Esophagus muscularis mucosa (tissue), 4 donors: ENCODE measurements around the gene TSPAN31. TPM values are rescaled to one million over a fixed set of nuclear protein-coding genes. Genes with fewer than 3 reads are reported as not detected.
A peak's percentile ranks its signal among the peaks of the same experiment; 100 is the strongest.

Experiments
- DNase-seq: peaks from one replicate; pipeline ENCODE4 v3.0.0-alpha.2; 2017; ENCODE audit errors: extremely low spot score
- H3K27ac ChIP-seq, 4 donors: fragments of 200-600 bp; sonication (generic); replicated peaks in 1 of 4; 1 replicate in 3 of 4; 2 replicates in 1 of 4; pipeline ENCODE4 v1.5.1; 2016 to 2019; ENCODE audit warnings: mild to moderate bottlenecking in 1 of 4
- H3K27me3 ChIP-seq, 4 donors: fragments of 200-600 bp; sonication (generic); one replicate each; pipeline versions ENCODE4 v1.5.1 to v1.6.0; 2016 to 2019
- H3K36me3 ChIP-seq, 4 donors: fragments of 200-600 bp; sonication (generic); one replicate each; pipeline ENCODE4 v1.5.1; 2016 to 2019
- H3K4me1 ChIP-seq, 4 donors: fragments of 200-600 bp; sonication (generic); one replicate each; pipeline ENCODE4 v1.5.1; 2016 to 2019
- H3K4me3 ChIP-seq, 4 donors: fragments of 200-600 bp; sonication (generic); 1 replicate in 2 of 4; 2 replicates in 2 of 4; pipeline ENCODE4 v1.5.1; 2016 to 2019; ENCODE audit warnings: mild to moderate bottlenecking in 4 of 4, moderate library complexity in 1 of 4
- H3K9me3 ChIP-seq, 4 donors: fragments of 200-600 bp; sonication (generic); 1 replicate in 3 of 4; 2 replicates in 1 of 4; pipeline ENCODE4 v1.5.1; 2016 to 2019
- EP300 ChIP-seq: sonication (generic); formaldehyde crosslinking; IDR thresholded peaks from one replicate; pipeline ENCODE4 v1.6.1; 2017; ENCODE audit warnings: antibody characterized with exemption
- POLR2A ChIP-seq: fragments of 450-650 bp; IDR thresholded peaks from one replicate; pipeline ENCODE4 v1.6.1; 2017; ENCODE audit warnings: antibody characterized with exemption, moderate library complexity, mild to moderate bottlenecking, low read depth
- POLR2AphosphoS5 ChIP-seq, 2 donors: sonication (generic); formaldehyde crosslinking; IDR thresholded peaks; one replicate each; pipeline ENCODE4 v1.6.1; 2017; ENCODE audit warnings: antibody characterized with exemption in 2 of 2
- WGBS: methylation state at CpG from one replicate; pipeline ENCODE4 v1.1.5; 2018; 5-methylcytosine and 5-hydroxymethylcytosine counted together
- intact Hi-C: fragments of 100-400 bp; cut with DNase I; formaldehyde crosslinking; loops from one replicate; pipeline ENCODE4 v1.15.1; 2023
- total RNA-seq, 4 donors: library from RNA; depleted of rRNA; stranded (reverse); fragments of >200 nt; gene quantifications; one replicate each; pipeline versions ENCODE4 v1.1.0 to v1.2.1, GENCODE V29; 2016
- TF ChIP-seq, protein P1 (sequence below), 3 experiments: fragments of 200-600 bp in 2 of 3; fragments of 450-650 bp in 1 of 3; sonication (generic) in 2 of 3; IDR thresholded peaks; one replicate each; pipeline ENCODE4 v1.5.1; 2017 to 2019; ENCODE audit warnings: antibody characterized with exemption in 3 of 3, mild to moderate bottlenecking in 2 of 3, moderate library complexity in 1 of 3

Gene TSPAN31
- total RNA-seq, 4 donors from 2014 or later, result 34.3 to 45.1 (median 42.1) TPM

- WGBS, result 2% methylated on average over 20 of the region's 45 CpGs
- peak; percentile 98 for DNase-seq
- Histone ChIP-seq H3K4me3 (peak within 1 kb of the TSS; percentile 66 to 99 (median 92)), H3K4me1 (peaks cover 14 to 29% (median 20%) of the 10 kb centered on the region in 4 donors), H3K36me3 (peaks cover 18 to 54% (median 40%) of the 10 kb centered on the region in 4 donors), H3K27me3 (no peaks in the 10 kb centered on the region), H3K27ac (peak within 1 kb of the TSS; percentile 74 to 82 (median 76)), H3K9me3 (no peaks in the 10 kb centered on the region)
- intact Hi-C loops, result loop anchor here (1.0 to 5.0 kb wide), 2 partner anchors 49 to 122 kb away; no protein-coding TSS in a partner anchor
- TF ChIP-seq POLR2AphosphoS5 (IDR thresholded peaks at IDR 0.05) (peak; percentile 91 to 97), POLR2A (peak; percentile 42), EP300 (no peak)
- TF ChIP-seq, protein P1, sequence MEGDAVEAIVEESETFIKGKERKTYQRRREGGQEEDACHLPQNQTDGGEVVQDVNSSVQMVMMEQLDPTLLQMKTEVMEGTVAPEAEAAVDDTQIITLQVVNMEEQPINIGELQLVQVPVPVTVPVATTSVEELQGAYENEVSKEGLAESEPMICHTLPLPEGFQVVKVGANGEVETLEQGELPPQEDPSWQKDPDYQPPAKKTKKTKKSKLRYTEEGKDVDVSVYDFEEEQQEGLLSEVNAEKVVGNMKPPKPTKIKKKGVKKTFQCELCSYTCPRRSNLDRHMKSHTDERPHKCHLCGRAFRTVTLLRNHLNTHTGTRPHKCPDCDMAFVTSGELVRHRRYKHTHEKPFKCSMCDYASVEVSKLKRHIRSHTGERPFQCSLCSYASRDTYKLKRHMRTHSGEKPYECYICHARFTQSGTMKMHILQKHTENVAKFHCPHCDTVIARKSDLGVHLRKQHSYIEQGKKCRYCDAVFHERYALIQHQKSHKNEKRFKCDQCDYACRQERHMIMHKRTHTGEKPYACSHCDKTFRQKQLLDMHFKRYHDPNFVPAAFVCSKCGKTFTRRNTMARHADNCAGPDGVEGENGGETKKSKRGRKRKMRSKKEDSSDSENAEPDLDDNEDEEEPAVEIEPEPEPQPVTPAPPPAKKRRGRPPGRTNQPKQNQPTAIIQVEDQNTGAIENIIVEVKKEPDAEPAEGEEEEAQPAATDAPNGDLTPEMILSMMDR (IDR thresholded peaks at IDR 0.05), result peak; percentile 98 to 99 (median 98)
These were observed 38.0 kb downstream of the TSPAN31 start, which contains the start of gene TSFM for GRCh38 chr12:57782608-57783465. Gene TSFM (plus strand): TSS chr12:57782787. CDS start chr12:57782802, 15 bp downstream.

DNA sequence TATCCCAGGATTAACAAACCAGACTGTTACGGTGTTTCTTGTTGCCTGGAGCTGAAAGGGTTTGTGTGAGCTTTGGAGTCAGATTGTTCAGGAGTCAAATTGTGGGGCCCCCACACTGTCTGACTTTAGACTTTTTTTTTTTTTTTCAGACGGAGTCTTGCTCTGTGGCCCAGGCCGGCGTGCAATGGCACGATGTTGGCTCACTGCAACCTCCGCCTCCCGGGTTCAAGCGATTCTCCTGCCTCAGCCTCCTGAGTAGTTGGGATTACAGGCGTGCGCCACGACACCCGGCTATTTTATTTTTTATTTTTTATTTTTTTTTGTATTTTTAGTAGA is 38.6 kb downstream of the TSPAN31 start:
- Histone ChIP-seq H3K4me1 (peaks cover 14 to 29% (median 20%) of the 10 kb centered on the region in 4 donors), H3K4me3 (peak overlapping the region; percentile 66 to 99 (median 92)), H3K9me3 (no peaks in the 10 kb centered on the region), H3K36me3 (peaks cover 22 to 59% (median 46%) of the 10 kb centered on the region in 4 donors), H3K27ac (peak overlapping the region in 2 of 4 donors; percentile 74 to 77), H3K27me3 (no peaks in the 10 kb centered on the region)
- intact Hi-C loops, result loop anchor here (5.0 kb wide), 1 partner anchor 49 kb away; no protein-coding TSS in a partner anchor
- WGBS, result 86% methylated on average over 12 of the region's 12 CpGs
- TF ChIP-seq, protein P1 (IDR thresholded peaks at IDR 0.05), result no peak
- TF ChIP-seq POLR2AphosphoS5 (IDR thresholded peaks at IDR 0.05) (no peak), EP300 (no peak), POLR2A (no peak)
- no peak for DNase-seq

DNA sequence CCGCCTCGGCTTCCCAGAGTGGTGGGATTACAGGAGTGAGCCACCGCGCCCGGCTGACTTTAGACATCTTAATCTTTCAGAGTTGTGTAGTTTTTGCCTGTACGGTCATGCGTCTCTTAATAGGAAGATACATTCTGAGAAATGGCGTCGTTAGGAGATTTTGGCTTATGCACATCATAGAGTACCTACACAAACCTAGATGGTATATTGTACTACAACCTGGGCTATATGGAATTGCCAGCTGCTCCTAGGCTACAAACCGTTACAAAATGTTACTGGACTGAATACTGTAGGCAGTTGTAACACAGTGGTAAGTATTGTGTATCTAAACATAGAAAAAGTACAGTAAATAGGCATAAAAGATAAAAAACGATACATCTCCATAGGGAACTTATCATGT is 39.0 kb downstream of the TSPAN31 start:
- peaks cover 26 to 59% (median 50%) of the 10 kb centered on the region in 4 donors for H3K36me3 ChIP-seq
- H3K27me3 ChIP-seq, result no peaks in the 10 kb centered on the region
- H3K4me1 ChIP-seq, result peaks cover 14 to 29% (median 20%) of the 10 kb centered on the region in 4 donors
- intact Hi-C loops, result loop anchor here (5.0 kb wide), 1 partner anchor 48 kb away; no protein-coding TSS in a partner anchor
- WGBS, result 92% methylated on average over 11 of the region's 11 CpGs
- H3K9me3 ChIP-seq, result no peaks in the 10 kb centered on the region
- H3K4me3 ChIP-seq, result peak overlapping the region; percentile 66 to 99 (median 92)
- TF ChIP-seq POLR2AphosphoS5 (IDR thresholded peaks at IDR 0.05) (no peak), EP300 (no peak), POLR2A (no peak)
- TF ChIP-seq, protein P1 (IDR thresholded peaks at IDR 0.05), result no peak
- H3K27ac ChIP-seq, result no peak overlapping the region
- DNase-seq, result no peak

DNA sequence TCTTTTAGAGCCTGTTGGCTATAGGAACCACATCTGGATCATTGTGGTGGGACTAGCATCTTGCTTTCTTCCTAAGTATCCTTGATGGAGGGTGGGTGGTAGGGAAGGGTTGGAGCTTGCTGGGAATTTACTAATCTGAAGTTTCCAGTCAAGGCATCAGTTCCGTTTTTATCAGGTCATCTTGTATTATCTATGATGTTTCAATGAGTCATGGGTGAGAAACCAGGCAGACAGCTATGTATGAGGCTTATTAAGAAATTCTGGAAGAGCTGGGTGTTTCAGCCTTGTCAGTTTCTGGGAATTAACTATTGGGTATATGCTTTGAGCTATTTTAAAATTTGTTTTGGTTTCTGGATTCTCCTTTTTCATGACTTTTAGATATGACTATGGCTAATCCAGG is 49.1 kb downstream of the TSPAN31 start:
- DNase-seq, result no peak
- no peak overlapping the region for H3K4me3 ChIP-seq
- H3K27me3 ChIP-seq, result no peaks in the 10 kb centered on the region
- intact Hi-C loops, result no loop called here
- H3K4me1 ChIP-seq, result no peaks in the 10 kb centered on the region
- H3K36me3 ChIP-seq, result peaks cover 28 to 98% (median 90%) of the 10 kb centered on the region in 4 donors
- no peaks in the 10 kb centered on the region for H3K9me3 ChIP-seq
- TF ChIP-seq POLR2AphosphoS5 (IDR thresholded peaks at IDR 0.05), result no peak
- TF ChIP-seq EP300, result no peak
- no peak for TF ChIP-seq POLR2A
- TF ChIP-seq, protein P1 (IDR thresholded peaks at IDR 0.05), result no peak
- no peak overlapping the region for H3K27ac ChIP-seq
- WGBS, result 56% methylated on average over 1 of the region's 1 CpG
